CD14-positive monocyte (primary cell): ENCODE results near the gene MCM3AP. TPM values are rescaled to one million over a fixed set of nuclear protein-coding genes. Genes with fewer than 3 reads are reported as not detected.

Source experiments
- DNase-seq, 3 donors: peaks; one replicate each; pipeline ENCODE4 v3.0.0-alpha.2; 2011 to 2022
- H2AFZ ChIP-seq: 2 replicates; pipeline ENCODE4 v1.6.0; 2012; ENCODE audit warnings: mild to moderate bottlenecking, low read depth, low read length, inconsistent platforms; ENCODE audit not compliant: insufficient read depth, poor library complexity, severe bottlenecking
- H3K27ac ChIP-seq, 2 donors: 1 replicate in 1 of 2; 2 replicates in 1 of 2; pipeline ENCODE4 v1.5.1; 2012 to 2013; ENCODE audit warnings: low read length in 2 of 2, control low read depth in 1 of 2, inconsistent platforms in 1 of 2, low read depth in 1 of 2, mild to moderate bottlenecking in 1 of 2
- H3K27me3 ChIP-seq, 2 donors: one replicate each; pipeline versions ENCODE4 v1.6.0 to v1.6.1; 2011 to 2013; ENCODE audit warnings: low read length in 2 of 2; ENCODE audit not compliant: control insufficient read depth in 2 of 2, insufficient read depth in 2 of 2
- H3K36me3 ChIP-seq, 2 donors: replicated peaks in 1 of 2; 1 replicate in 1 of 2; 2 replicates in 1 of 2; pipeline versions ENCODE4 v1.5.1 to v1.6.1; 2012 to 2013; ENCODE audit warnings: low read length in 2 of 2, control low read depth in 1 of 2, inconsistent platforms in 1 of 2, mild to moderate bottlenecking in 1 of 2; ENCODE audit not compliant: insufficient read depth in 2 of 2, control insufficient read depth in 1 of 2
- H3K4me1 ChIP-seq, 2 donors: 1 replicate in 1 of 2; 2 replicates in 1 of 2; pipeline versions ENCODE4 v1.5.1 to v1.6.1; 2012 to 2013; ENCODE audit warnings: low read length in 2 of 2, control low read depth in 1 of 2, inconsistent platforms in 1 of 2, mild to moderate bottlenecking in 1 of 2, moderate library complexity in 1 of 2; ENCODE audit not compliant: insufficient read depth in 2 of 2, control insufficient read depth in 1 of 2
- H3K4me2 ChIP-seq: replicated peaks from 2 replicates; pipeline ENCODE3; 2012; ENCODE audit warnings: low read length, moderate library complexity, mild to moderate bottlenecking; ENCODE audit not compliant: poor library complexity, severe bottlenecking; ENCODE audit errors: extremely low read depth
- H3K4me3 ChIP-seq, 3 experiments: fragments of 200-600 bp in 1 of 3; sonication (generic) in 1 of 3; replicated peaks in 1 of 3; 1 replicate in 2 of 3; 2 replicates in 1 of 3; pipeline ENCODE4 v1.5.1; 2011 to 2013; ENCODE audit warnings: low read length in 3 of 3, mild to moderate bottlenecking in 3 of 3, control low read depth in 2 of 3, low read depth in 2 of 3, inconsistent platforms in 1 of 3, moderate library complexity in 1 of 3
- H3K79me2 ChIP-seq: 2 replicates; pipeline ENCODE4 v1.6.0; 2012; ENCODE audit warnings: mild to moderate bottlenecking, control low read depth, inconsistent platforms, low read length, moderate library complexity; ENCODE audit not compliant: insufficient read depth
- H3K9ac ChIP-seq: 2 replicates; pipeline ENCODE4 v1.6.0; 2017; ENCODE audit warnings: low read length, mild to moderate bottlenecking; ENCODE audit not compliant: insufficient read depth, poor library complexity, severe bottlenecking
- H3K9me3 ChIP-seq, 2 donors: replicated peaks in 1 of 2; 1 replicate in 1 of 2; 2 replicates in 1 of 2; pipeline versions ENCODE4 v1.5.1 to v1.6.1; 2012 to 2013; ENCODE audit warnings: low read length in 2 of 2, control low read depth in 1 of 2; ENCODE audit not compliant: control insufficient read depth in 1 of 2, insufficient read depth in 1 of 2
- H4K20me1 ChIP-seq: 2 replicates; pipeline ENCODE4 v1.6.0; 2012; ENCODE audit warnings: mild to moderate bottlenecking, low read length, control low read depth, moderate library complexity; ENCODE audit not compliant: insufficient read depth
- H3K27ac Mint-ChIP-seq, 7 donors: one replicate each; pipeline ENCODE4 v1.8.0; 2020; ENCODE audit warnings: mild to moderate bottlenecking in 7 of 7, mixed read lengths in 7 of 7, moderate library complexity in 6 of 7, inconsistent platforms in 2 of 7
- H3K27me3 Mint-ChIP-seq, 3 donors: one replicate each; pipeline ENCODE4 v1.8.0; 2021 to 2022; ENCODE audit warnings: low read depth in 3 of 3, mild to moderate bottlenecking in 3 of 3, mixed read lengths in 3 of 3, moderate library complexity in 3 of 3, inconsistent platforms in 1 of 3
- H3K36me3 Mint-ChIP-seq, 2 donors: one replicate each; pipeline ENCODE4 v1.8.0; 2020; ENCODE audit warnings: mixed read lengths in 2 of 2, inconsistent platforms in 1 of 2, mild to moderate bottlenecking in 1 of 2
- H3K4me1 Mint-ChIP-seq: one replicate; pipeline ENCODE4 v1.8.0; 2020; ENCODE audit warnings: mild to moderate bottlenecking, mixed read lengths
- H3K4me3 Mint-ChIP-seq, 2 donors: one replicate each; pipeline ENCODE4 v1.8.0; 2020; ENCODE audit warnings: mild to moderate bottlenecking in 2 of 2, mixed read lengths in 2 of 2, moderate library complexity in 1 of 2
- H3K9me3 Mint-ChIP-seq, 7 donors: one replicate each; pipeline ENCODE4 v1.8.0; 2020 to 2022; ENCODE audit warnings: mixed read lengths in 7 of 7, mild to moderate bottlenecking in 6 of 7, moderate library complexity in 6 of 7, inconsistent platforms in 2 of 7
- CTCF ChIP-seq: fragments of 200-600 bp; IDR thresholded peaks from one replicate; pipeline ENCODE4 v1.8.0; 2022; ENCODE audit warnings: antibody characterized with exemption, mild to moderate bottlenecking
- WGBS: methylation state at CpG from one replicate; pipeline ENCODE4 v1.1.5; 2013; ENCODE audit warnings: missing lambda C conversion rate; ENCODE audit not compliant: insufficient coverage; 5-methylcytosine and 5-hydroxymethylcytosine counted together
- intact Hi-C, 2 donors: fragments of 100-400 bp; cut with micrococcal nuclease; formaldehyde crosslinking; loops; one replicate each; pipeline versions ENCODE4 v1.15.0 to v1.15.1; 2023
- polyA plus RNA-seq, 3 donors: library from polyadenylated mRNA; depleted of rRNA in 1 of 3; unstranded in 2 of 3; stranded (reverse) in 1 of 3; fragments of 300-500 nt in 2 of 3; fragments of >200 nt in 1 of 3; fragmentation: Illumina TruSeq in 2 of 3; gene quantifications; 1 replicate in 2 of 3; 2 replicates in 1 of 3; pipeline ENCODE4 v1.2.3, GENCODE V29; 2012 to 2021

The MCM3AP gene
- polyA plus RNA-seq, 3 donors: 30.9 to 62.4 (median 32.7) TPM

DNA sequence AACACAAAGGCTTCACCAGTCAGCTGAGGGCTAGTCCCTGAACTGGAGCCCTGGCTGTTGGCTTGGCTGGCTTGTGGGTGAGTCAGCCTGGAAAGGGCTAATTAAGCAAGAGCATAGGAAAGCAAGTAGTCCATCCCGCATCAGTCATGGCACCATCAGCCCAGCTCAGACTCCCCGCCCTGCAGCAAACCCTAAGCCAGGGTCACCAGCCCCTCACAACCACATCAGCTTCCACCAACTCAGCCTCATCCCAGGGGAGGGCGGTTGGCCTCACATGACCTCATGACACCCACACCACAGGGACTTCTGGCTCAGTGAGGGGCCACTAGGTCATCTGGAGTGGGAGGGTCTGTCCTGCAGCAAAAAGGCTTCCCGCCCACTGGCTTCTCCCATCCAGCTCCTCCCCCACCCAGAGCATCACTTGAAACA lies 94.1 kb downstream of the MCM3AP start:
- Histone ChIP-seq H3K9ac (no peak overlapping the region), H3K27ac (no peak overlapping the region), H2AFZ (no peak overlapping the region), H3K4me2 (no peak overlapping the region), H4K20me1 (no peaks in the 10 kb centered on the region), H3K9me3 (no peaks in the 10 kb centered on the region), H3K27me3 (no peaks in the 10 kb centered on the region), H3K4me3 (no peak overlapping the region), H3K79me2 (no peaks in the 10 kb centered on the region), H3K4me1 (no peaks in the 10 kb centered on the region), H3K36me3 (peaks cover 12 to 36% of the 10 kb centered on the region in 2 donors)
- WGBS: 100% methylated on average over 1 of the region's 4 CpGs
- peaks cover 30 to 36% of the 10 kb centered on the region in 2 donors for H3K36me3 Mint-ChIP-seq
- no peak for TF ChIP-seq CTCF
- peak overlapping the region in 2 of 7 donors; percentile 9 to 26 for H3K27ac Mint-ChIP-seq
- no peak overlapping the region for H3K4me3 Mint-ChIP-seq
- H3K4me1 Mint-ChIP-seq: peaks cover 3% of the 10 kb centered on the region
- peaks cover 0 to 2% (median 0%) of the 10 kb centered on the region in 7 donors for H3K9me3 Mint-ChIP-seq
- H3K27me3 Mint-ChIP-seq: peaks cover 0 to 2% (median 2%) of the 10 kb centered on the region in 3 donors
- intact Hi-C loops: no loop called here
- DNase-seq: no peak

DNA sequence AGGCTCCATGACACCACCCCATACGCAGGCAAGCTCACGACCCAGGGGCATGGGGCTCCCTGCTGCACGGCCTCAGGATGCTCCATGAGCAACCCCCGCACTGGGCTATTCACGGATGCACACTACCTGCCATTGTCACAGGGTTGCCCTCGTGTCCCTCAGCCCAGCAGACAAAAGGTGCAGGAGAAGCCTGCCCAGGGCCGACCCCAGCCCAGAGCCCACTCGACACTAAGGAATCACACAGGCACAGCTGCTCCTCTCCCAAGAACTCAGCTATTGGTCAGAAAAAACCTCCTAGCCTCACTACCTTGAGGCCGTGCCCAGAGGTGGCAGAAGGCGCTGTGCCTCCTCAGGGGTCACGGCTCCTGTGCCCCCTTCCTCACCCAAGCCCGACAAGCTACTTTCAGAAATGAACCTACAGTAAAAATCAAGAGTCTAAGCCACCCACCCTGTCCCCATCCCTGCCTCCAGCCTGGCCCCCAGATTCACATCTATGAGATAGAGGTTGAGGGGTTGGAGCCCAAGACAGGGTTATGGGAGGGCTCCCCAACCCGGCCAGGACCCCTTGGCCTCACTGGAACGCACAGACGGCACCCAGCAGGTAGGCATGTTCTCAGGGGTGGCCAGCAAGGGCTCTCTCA lies 94.8 kb downstream of the MCM3AP start:
- Histone ChIP-seq H3K9ac (no peak overlapping the region), H3K27me3 (no peaks in the 10 kb centered on the region), H4K20me1 (no peaks in the 10 kb centered on the region), H3K4me1 (no peaks in the 10 kb centered on the region), H3K27ac (no peak overlapping the region), H3K9me3 (no peaks in the 10 kb centered on the region), H3K4me3 (no peak overlapping the region), H3K36me3 (peaks cover 12 to 29% of the 10 kb centered on the region in 2 donors), H2AFZ (no peak overlapping the region), H3K4me2 (no peak overlapping the region), H3K79me2 (no peaks in the 10 kb centered on the region)
- Mint-ChIP-seq H3K4me1 (peaks cover 4% of the 10 kb centered on the region), H3K27ac (no peak overlapping the region), H3K9me3 (peaks cover 0 to 2% (median 0%) of the 10 kb centered on the region in 7 donors), H3K27me3 (peaks cover 0 to 2% (median 2%) of the 10 kb centered on the region in 3 donors), H3K36me3 (peaks cover 23 to 30% of the 10 kb centered on the region in 2 donors), H3K4me3 (no peak overlapping the region)
- no peak for DNase-seq
- WGBS: 98% methylated on average over 13 of the region's 15 CpGs
- TF ChIP-seq CTCF: no peak
- intact Hi-C loops: no loop called here
